Measurements from ENCODE around the gene ALKBH4.
"Not testable (repeated sequence)": the region's sequence is repeated elsewhere in the genome, so short reads cannot be mapped to it uniquely, and the experiment has no call there.

The ALKBH4 gene

DNA sequence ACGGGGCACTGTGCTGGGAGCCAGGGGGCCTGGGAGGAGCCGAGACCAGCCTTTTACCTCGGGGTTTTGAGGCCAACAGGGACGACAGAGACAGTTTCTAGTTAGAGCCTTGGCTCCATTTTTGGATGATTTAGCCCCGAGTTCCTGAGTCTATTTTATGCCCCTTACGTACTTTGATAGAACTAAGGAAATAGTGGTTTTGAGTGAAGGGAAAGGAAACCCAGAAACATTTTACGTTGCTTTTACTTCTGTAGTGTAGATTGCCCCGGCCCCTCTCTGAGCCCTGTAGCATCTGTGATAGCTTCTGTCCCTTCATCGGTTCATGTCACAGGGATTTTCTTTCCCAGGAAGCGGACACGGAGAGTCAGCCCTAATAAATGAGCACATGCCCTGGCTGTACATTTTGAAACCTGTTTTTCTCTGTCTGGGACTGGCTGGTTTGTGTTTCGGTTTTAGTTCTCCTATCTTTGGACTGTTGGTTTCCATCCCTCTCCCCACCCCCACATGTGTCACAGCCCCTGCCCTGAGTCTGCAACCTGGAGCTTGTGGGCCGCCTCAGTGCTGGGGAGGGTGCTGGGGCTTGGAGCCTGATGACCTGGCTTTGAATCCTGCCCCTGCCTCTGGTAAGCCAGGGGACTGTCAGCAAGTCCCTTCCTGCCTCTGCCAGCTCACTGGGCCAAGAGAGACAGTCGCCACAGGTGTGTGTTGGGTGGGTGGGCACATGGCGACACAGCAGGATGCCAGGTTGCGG lies 38.2 kb downstream of the ALKBH4 start:
- DNase-seq = peak; percentile 5

DNA sequence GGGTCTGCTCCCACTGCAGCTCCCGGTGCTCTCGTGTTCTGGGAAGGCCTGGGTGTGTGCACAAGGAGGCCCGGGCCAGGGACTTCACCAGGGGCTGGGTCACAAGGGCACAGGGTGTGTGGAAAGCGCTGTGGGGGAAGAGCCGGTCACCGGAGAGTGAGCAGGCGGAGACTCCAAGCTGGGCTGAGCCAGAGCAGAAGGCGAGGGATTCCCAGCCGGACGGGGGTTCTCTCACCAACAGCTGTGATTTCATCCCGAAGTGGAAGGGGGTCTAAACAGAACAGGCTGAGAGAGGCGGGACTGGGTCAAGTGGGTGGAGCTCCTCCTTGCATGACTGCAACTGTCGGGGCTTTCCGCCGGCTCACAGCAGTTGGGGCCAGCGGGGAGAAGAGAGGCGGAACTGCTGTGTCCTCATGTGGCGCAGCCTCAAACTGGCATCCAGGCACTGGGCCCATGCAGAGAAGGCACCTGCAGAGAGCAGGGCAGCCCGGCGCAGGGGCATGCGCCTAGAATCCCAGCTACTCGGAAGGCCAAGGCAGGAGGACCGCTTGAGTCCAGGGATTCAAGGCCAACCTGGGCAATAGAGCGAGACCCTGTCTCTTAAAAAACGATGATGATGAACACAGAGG lies 38.9 kb downstream of the ALKBH4 start:
- peak; percentile 2 for DNase-seq

DNA sequence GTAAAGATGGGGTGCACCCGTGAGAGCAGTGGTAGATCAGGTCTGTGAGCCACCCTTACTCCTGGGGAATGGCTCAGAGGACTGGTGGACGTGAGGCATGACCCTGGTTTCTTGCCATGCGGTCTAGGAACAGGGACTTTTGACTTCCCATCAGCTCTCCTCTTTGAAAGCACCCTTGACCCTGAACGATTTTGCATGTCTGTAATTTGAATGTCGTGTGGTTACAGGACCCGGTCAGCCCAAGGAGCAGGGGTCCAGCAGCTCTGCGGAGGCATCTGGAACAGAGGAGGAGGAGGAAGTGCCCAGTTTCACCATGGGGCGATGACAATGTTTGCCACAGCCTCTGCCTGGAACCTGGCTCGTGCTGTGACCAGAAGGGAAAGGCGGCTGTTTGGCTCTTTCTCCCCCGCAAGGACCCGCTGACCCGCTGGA lies 39.9 kb downstream of the ALKBH4 start:
- no peak for DNase-seq

DNA sequence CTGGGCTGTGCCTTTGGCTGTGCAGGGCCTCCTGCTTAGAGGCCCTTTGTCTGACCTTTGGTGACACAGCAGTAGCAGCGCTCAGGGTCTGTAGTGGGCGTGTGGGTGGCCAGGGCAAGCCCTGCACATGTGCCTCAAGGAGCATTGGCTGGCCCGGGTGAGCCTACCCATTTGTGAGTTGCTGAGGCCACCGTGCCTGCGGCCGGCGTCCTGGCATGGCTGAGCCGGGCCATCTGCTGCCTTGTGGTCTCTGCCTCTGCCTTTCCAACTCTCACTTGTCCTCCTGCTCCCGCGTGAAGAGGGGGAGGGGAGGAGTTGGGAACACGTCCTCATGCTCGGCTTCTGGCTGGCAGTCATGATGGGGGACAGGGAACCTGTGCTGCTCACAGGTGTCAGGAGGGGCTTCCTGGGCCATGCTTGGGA lies 40.5 kb downstream of the ALKBH4 start:
- DNase-seq = no peak

DNA sequence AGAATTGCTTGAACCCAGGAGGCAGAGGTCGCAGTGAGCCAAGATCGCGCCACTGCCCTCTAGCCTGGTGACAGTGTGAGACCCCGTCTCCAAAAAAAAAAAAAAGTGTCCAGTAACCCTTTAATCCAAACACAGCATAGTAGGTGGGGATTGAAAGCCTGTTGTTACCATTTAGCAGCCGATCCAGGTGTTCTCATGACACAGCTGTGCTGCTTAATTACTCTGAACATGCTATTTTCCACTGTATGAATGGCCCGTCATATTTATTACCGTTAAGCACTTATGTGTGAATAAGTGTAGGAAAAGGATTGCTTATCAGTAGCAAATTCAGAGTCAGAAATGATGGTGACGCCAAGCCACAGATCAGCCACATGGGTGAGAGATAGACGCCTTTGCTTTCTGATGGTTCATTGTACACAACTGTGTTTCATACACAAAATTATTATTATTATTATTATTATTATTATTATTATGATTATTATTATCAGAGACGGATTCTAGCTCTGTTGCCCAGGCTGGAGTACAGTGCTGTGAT lies 42.9 kb downstream of the ALKBH4 start:
- no peak for DNase-seq

DNA sequence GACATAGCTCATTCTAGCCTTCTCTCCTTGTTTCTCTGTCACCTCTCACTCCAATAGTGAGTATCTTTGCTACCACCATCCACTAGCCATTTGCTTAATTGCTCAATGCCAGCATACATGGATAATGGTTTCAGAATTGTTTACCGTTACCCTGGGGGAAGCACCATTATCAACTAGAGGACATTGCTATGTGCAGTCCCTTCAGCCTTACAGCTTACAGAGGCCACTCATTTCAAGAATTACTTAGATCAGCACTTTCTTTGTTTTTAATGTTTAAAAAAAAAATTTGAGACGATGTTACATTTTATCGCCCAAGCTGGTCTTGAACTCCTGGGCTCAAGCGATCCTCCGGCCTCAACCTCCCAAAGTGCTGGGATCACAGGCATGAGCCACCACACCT lies 46.1 kb downstream of the ALKBH4 start:
- DNase-seq = no peak

DNA sequence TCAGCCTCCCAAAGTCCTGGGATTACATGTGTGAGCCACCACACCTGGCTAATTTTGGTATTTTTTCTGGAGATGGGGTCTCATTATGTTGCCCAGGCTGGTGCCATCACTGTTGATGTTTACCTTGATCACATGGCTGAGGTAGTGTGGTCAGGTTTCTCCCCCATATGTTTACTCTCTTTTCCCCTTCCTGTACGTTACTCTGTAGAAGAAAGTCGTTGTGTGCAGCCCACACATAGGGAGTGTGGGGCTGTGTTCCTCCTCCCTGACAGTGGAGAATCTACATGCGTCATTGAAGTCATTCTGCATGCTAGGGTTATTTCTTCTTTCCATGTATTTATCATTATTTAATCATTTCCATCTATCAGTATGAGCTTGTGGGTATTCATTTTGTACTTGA lies 47.6 kb downstream of the ALKBH4 start:
- no peak for DNase-seq

DNA sequence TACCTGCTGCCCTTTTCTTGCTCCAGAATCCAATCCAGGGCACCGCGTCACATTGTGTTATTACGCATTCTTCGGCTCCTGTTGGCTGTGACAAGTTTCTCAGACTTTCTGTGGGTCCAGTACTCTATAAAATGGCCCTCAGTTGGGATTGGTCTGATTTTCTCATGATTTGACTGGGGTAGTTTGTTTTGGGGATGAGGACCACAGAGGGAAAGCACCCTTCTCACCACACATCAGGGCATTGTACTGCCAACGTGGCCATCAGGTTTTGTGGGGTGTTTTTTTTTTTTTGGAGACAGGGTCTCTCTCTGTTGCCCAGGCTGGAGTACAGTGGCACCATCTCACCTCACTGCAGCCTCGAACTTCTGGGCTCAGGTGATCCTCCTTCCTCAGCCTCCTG lies 48.3 kb downstream of the ALKBH4 start:
- DNase-seq = no peak

DNA sequence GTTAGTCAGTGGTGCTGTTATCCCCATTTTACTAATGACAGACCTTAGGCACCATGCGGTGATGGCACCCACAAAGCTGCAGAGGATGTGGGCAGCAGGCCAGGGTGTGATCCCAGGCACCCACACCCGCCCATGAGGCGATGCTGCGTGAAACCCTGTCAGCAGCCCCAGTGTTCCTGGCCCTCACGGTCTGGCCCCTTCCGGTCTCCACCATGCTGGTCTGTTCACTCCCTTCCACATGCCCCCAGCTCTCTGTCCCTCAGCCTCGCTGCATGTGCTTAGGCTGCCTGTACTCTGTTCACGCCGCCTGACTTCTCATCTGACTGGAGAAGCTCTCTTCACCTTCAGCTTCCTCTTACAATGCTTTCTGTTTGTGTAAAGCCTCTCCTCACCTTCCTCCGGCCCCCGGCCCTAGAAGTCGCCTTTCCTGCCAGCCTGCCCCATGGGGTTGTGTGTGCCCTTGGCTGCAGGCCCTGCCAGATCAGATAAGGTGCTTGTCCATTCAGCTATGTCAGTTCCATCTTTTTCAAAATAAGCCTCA lies 48.9 kb downstream of the ALKBH4 start:
- no peak for DNase-seq

DNA sequence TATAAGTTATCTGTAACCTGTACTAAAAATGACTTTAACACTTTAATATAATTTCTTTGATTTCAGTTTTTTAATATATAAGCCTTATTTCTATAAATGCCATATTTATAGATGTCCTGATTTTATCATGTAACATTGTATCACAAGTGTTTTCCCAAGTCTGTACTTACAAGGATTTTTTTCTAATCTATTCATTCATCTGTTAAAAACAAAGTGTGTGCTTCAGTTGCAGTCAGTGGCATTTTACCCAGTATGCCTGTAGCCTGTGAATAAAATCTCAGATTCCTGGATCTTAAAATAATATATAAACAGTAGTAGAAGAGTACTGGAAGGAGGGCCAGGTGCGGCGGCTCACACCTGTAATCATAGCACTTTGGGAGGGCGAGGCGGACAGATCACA lies 51.1 kb downstream of the ALKBH4 start:
- no peak for DNase-seq

DNA sequence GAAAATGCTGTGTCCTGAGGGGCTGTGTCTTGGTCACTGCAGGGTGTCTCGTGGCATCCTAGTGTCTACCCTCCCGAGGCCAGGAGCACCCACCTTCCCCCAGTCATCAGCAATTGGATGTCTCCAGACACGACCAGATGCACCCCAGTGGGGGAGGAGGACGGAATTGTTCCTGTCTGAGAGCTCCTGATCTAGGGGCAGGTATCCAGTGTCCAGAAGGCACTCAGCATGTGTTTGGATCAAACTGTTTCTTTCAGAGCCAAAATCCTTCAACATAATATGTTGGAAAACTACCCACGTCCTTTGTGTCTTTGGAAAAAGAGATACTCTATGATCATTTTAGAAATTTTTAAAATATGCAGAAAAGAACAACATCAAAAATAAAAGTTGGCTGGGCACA lies 51.6 kb downstream of the ALKBH4 start:
- DNase-seq = peak; percentile 33

DNA sequence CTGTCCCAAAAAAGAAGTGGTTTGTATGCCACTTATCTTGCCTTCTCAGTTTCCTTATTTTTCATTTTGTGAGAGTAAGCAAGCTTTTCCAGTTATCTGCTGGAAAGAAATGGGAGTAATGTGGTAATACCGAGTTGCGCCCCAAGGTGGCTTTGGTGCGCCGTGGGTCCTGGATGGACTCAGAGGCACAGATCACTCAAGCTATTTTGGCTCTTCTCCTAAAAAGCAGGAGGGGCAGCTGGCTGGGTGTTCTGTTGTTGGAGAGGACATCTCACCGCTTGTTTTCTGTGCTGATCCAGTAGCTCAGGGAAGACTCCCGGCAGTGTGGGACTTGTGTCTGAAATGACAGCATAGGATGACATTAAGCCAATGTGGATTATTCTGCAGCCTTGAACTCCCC lies 52.1 kb downstream of the ALKBH4 start:
- peak; percentile 87 for DNase-seq

DNA sequence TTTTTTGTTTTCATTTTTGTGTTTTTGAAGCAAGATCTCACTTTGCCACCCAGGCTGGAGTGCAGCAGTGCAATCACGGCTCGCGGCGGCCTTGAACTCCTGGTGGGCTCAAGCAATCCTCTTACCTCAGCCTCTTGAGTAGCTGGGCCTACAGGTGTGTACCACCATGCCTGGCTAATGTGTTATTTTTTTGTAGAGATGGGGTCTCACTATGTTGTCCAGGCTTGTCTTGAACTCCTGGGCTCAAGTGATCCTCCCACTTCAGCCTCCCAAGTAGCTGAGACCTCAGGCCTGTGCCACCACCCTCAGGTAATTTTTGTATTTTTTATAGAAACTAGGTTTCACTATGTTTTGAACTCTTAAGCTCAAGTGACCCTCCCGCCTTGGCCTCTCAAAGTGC lies 53.7 kb downstream of the ALKBH4 start:
- DNase-seq = no peak

DNA sequence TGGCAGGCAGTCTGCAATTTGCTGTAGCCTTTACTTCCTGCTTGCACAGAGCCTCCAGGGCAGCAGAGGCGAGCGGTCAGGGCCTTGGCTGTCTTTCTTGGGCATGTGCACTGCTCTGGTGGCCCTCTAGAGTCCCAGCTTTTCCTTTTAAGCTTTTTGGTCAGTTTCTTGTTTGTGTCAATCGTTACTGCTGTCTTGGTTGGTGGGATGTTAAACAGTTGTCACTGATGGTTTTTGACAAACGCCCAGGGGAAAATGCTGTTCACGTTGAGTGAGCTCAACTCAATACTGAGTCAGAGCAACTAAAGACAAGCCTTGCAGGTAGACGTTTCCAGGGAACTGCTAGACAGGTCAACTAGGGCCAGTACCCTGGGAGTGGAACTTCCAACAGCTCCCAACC lies 54.5 kb downstream of the ALKBH4 start:
- no peak for DNase-seq

DNA sequence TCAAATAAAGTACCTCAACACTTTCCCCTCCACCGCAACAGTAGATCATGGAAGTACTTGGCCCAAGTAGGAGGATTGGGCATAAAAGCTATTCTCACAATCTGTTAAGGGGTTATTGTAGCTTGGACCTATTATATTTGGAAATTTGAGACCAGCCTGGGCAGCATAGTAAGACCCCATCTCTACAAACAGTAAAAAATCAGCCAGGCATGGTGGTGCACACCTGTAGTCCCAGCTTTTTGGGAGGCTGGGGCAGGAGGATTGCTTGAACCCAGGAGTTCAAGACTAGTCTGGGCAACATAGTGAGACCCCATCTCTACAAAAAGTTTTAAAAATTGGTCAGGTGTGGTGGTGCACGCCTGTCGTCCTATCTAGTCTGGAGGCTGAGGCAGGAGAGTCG lies 55.3 kb downstream of the ALKBH4 start:
- no peak for DNase-seq

DNA sequence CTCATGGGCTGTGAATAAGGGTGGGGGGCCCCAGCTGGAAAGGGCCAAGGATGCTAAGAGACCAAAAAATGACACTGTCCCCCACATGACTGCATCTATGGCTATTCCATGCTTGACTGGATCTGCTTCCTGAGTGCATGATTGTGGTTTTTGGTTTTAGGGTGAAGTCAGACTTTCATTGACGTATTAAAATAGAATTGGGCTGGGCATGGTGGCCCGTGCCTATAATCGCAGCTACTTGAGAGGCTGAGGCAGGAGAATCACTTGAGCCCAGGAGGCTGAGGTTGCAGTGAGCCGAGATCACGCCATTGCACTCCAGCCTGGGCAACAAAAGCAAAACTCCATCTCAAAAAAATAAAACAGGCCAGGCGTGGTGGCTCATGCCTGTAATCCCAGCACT lies 56.1 kb downstream of the ALKBH4 start:
- DNase-seq = not testable (repeated sequence)

DNA sequence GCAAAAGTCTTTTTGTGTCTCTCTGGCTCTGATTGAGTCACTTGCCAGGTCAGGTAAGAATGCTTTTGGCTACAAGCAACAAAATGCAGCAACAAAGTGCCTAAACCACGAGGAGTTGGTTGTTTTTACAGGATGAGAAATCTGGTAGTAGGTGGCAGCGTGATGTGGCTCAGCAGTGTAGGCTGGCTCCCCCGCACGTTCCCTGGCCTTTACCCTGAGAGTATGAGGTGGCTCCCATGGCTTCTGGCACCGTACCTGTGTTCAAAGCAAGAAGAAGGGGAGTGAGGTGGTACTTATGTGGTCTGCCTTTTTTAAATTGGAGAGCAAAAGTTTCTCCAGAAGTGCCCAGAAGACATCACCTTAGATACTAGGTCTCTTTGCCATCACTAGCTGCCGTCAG lies 56.8 kb downstream of the ALKBH4 start:
- no peak for DNase-seq

All from NCI-H1694 treated with DMSO at 0.1 percent for 48 hours (cell line).